NT2/D1 (cell line): ENCODE results near the gene RNASE13.

Experiments
- SUZ12 ChIP-seq: IDR thresholded peaks from 2 replicates; pipeline ENCODE4 v1.6.1; 2011; ENCODE audit not compliant: insufficient read length, insufficient read depth; ENCODE audit errors: extremely low read depth
- YY1 ChIP-seq: IDR thresholded peaks from 2 replicates; pipeline ENCODE4 v1.6.1; 2011; ENCODE audit not compliant: insufficient read length, insufficient read depth
- ZNF274 ChIP-seq: IDR thresholded peaks from 2 replicates; pipeline ENCODE4 v1.6.1; 2011; ENCODE audit warnings: mild to moderate bottlenecking, low read depth, low read length

- TF ChIP-seq YY1: no peak
- no peak for TF ChIP-seq ZNF274
- TF ChIP-seq SUZ12: no peak
Measured at GRCh38 chr14:21078726-21079125, 44.1 kb upstream of the RNASE13 start.
